Uterus (tissue), 2 donors: ENCODE data around the gene AOC3.

Experiments used
- CTCF ChIP-seq, 4 experiments: fragments of 200-600 bp in 2 of 4; fragments of 450-650 bp in 2 of 4; sonication (generic) in 2 of 4; IDR thresholded peaks; one replicate each; pipeline ENCODE4 v1.5.1; 2016 to 2019; ENCODE audit warnings: antibody characterized with exemption in 4 of 4, mild to moderate bottlenecking in 2 of 4, moderate library complexity in 1 of 4
- POLR2A ChIP-seq, 2 donors: fragments of 450-650 bp; IDR thresholded peaks; one replicate each; pipeline ENCODE4 v1.6.1; 2016; ENCODE audit warnings: antibody characterized with exemption in 2 of 2, mild to moderate bottlenecking in 1 of 2, moderate library complexity in 1 of 2

GRCh38 chr17:42830971-42831370 is 20.0 kb upstream of the AOC3 start:
- no peak for TF ChIP-seq POLR2A (IDR thresholded peaks at IDR 0.05)
- TF ChIP-seq CTCF (IDR thresholded peaks at IDR 0.05): no peak
